ENCODE measurements around the gene ITIH5.

ITIH5 gene

GRCh38 chr10:7625836-7626235 is 40.9 kb downstream of the ITIH5 start:
- DNase-seq: no peak

- DNase-seq: no peak
Measured at GRCh38 chr10:7625009-7625408, 41.8 kb downstream of the ITIH5 start.

- peak; percentile 15 for DNase-seq
Measured at GRCh38 chr10:7622969-7623368, 43.8 kb downstream of the ITIH5 start.

GRCh38 chr10:7618461-7618860 is 48.3 kb downstream of the ITIH5 start:
- no peak for DNase-seq

GRCh38 chr10:7611909-7612308 is 54.9 kb downstream of the ITIH5 start:
- DNase-seq: no peak

GRCh38 chr10:7610651-7611389 is 55.9 kb downstream of the ITIH5 start:
- DNase-seq: no peak

GRCh38 chr10:7610026-7610425 is 56.7 kb downstream of the ITIH5 start:
- no peak for DNase-seq

- DNase-seq: no peak
Measured at GRCh38 chr10:7609556-7609955, 57.2 kb downstream of the ITIH5 start.

- DNase-seq: no peak
Measured at GRCh38 chr10:7608001-7608400, 58.8 kb downstream of the ITIH5 start.

- no peak for DNase-seq
Measured at GRCh38 chr10:7606951-7607404, 59.8 kb downstream of the ITIH5 start.

- no peak for DNase-seq
Measured at GRCh38 chr10:7605565-7606295, 61.0 kb downstream of the ITIH5 start.

GRCh38 chr10:7601023-7601656 is 65.6 kb downstream of the ITIH5 start:
- no peak for DNase-seq

- no peak for DNase-seq
Measured at GRCh38 chr10:7598771-7599170, 68.0 kb downstream of the ITIH5 start.

- no peak for DNase-seq
Measured at GRCh38 chr10:7596356-7596755, 70.4 kb downstream of the ITIH5 start.

GRCh38 chr10:7593905-7594304 is 72.9 kb downstream of the ITIH5 start:
- no peak for DNase-seq

- no peak for DNase-seq
Measured at GRCh38 chr10:7593063-7593462, 73.7 kb downstream of the ITIH5 start.

- DNase-seq: no peak
Measured at GRCh38 chr10:7592627-7593026, 74.1 kb downstream of the ITIH5 start.

GRCh38 chr10:7590271-7590670 is 76.5 kb downstream of the ITIH5 start:
- DNase-seq: no peak

- DNase-seq: no peak
Measured at GRCh38 chr10:7589748-7590147, 77.0 kb downstream of the ITIH5 start.

GRCh38 chr10:7587865-7588188 is 78.9 kb downstream of the ITIH5 start:
- no peak for DNase-seq

- DNase-seq: no peak
Measured at GRCh38 chr10:7587168-7587864, 79.5 kb downstream of the ITIH5 start.

- DNase-seq: no peak
Measured at GRCh38 chr10:7585228-7585627, 81.5 kb downstream of the ITIH5 start.

- no peak for DNase-seq
Measured at GRCh38 chr10:7583626-7584025, 83.1 kb downstream of the ITIH5 start.

Data from CD4-positive, alpha-beta T cell treated with Interleukin-6 for 4 hours (primary cell).